Subcutaneous adipose tissue (tissue), 4 donors: ENCODE results near the gene STAT6. TPM values are rescaled to one million over a fixed set of nuclear protein-coding genes. Genes with fewer than 3 reads are reported as not detected.

Experiments used
- CTCF ChIP-seq: fragments of 450-650 bp; IDR thresholded peaks from one replicate; pipeline ENCODE4 v1.5.1; 2016; ENCODE audit warnings: low read depth, mild to moderate bottlenecking, control low read depth, antibody characterized with exemption, moderate library complexity
- total RNA-seq, 4 donors: library from RNA; depleted of rRNA; stranded (reverse); fragments of >200 nt; gene quantifications; one replicate each; pipeline ENCODE4 v1.1.0, GENCODE V29; 2016

Gene STAT6
- total RNA-seq, 4 donors from 2014 or later: 87.2 to 154 (median 131) TPM

- TF ChIP-seq CTCF: no peak
These were observed 24.0 kb downstream of the STAT6 start for GRCh38 chr12:57087010-57087690.

- TF ChIP-seq CTCF: no peak
These were observed 24.6 kb downstream of the STAT6 start for GRCh38 chr12:57086493-57087009.

- no peak for TF ChIP-seq CTCF
These were observed 25.1 kb downstream of the STAT6 start for GRCh38 chr12:57085999-57086492.

GRCh38 chr12:57080855-57081254 lies 30.3 kb downstream of the STAT6 start:
- no peak for TF ChIP-seq CTCF

GRCh38 chr12:57079821-57080220 lies 31.3 kb downstream of the STAT6 start:
- no peak for TF ChIP-seq CTCF

- TF ChIP-seq CTCF: no peak
These were observed 32.4 kb downstream of the STAT6 start, which contains the start of gene NEMP1 for GRCh38 chr12:57078519-57079404. Gene NEMP1, minus strand, starts transcription at chr12:57078791. Its CDS starts 46 bp downstream, at chr12:57078745.

GRCh38 chr12:57072661-57073060 lies 38.5 kb downstream of the STAT6 start:
- TF ChIP-seq CTCF: no peak
